Activated CD4-positive, alpha-beta T cell treated with anti-CD3 and anti-CD28 coated beads for 36 hours (primary cell): ENCODE measurements around the gene ADGRD1. TPM values are rescaled to one million over a fixed set of nuclear protein-coding genes. Genes with fewer than 3 reads are reported as not detected.
"Not testable (repeated sequence)": the region's sequence is repeated elsewhere in the genome, so short reads cannot be mapped to it uniquely, and the experiment has no call there.

ENCODE experiments used
- ATAC-seq: fragments of 200-7000 bp; cut with Tn5 transposase; one replicate; pipeline ENCODE4 v1.10.0; 2021; ENCODE audit warnings: mild to moderate bottlenecking, moderate library complexity
- CTCF ChIA-PET: fragments of 350-600 bp; sonication (Branson Sonifier 250); formaldehyde crosslinking; loops from one replicate; lab custom pipeline; 2021; ENCODE audit warnings: antibody characterized with exemption; lab: Charles Lee
- POLR2A ChIA-PET: fragments of 350-600 bp; sonication (Branson Sonifier 250); formaldehyde crosslinking; loops from one replicate; lab custom pipeline; 2021; ENCODE audit warnings: antibody characterized with exemption, inconsistent platforms; lab: Charles Lee
- DNase-seq: peaks from one replicate; pipeline ENCODE4 v3.0.0-alpha.2; 2020
- H3K27ac Mint-ChIP-seq: one replicate; pipeline ENCODE4 v1.8.0; 2021; ENCODE audit warnings: mixed read lengths
- H3K27me3 Mint-ChIP-seq: one replicate; pipeline ENCODE4 v1.8.0; 2021; ENCODE audit warnings: mixed read lengths
- H3K36me3 Mint-ChIP-seq: one replicate; pipeline ENCODE4 v1.8.0; 2021; ENCODE audit warnings: low read depth, mixed read lengths
- H3K4me1 Mint-ChIP-seq: one replicate; pipeline ENCODE4 v1.8.0; 2021; ENCODE audit warnings: mixed read lengths
- H3K4me3 Mint-ChIP-seq: one replicate; pipeline ENCODE4 v1.8.0; 2021; ENCODE audit warnings: mild to moderate bottlenecking, moderate library complexity, mixed read lengths
- H3K9me3 Mint-ChIP-seq: one replicate; pipeline ENCODE4 v1.8.0; 2021; ENCODE audit warnings: low read depth, mixed read lengths
- intact Hi-C, 2 experiments: fragments of 100-400 bp; cut with DNase I in 1 of 2; cut with micrococcal nuclease in 1 of 2; formaldehyde crosslinking; loops; one replicate each; pipeline versions ENCODE4 v1.14.2 to v1.15.1; 2022 to 2024; cut with DNase I, micrococcal nuclease
- total RNA-seq, 2 experiments: library from RNA; stranded (reverse); gene quantifications; one replicate each; pipeline ENCODE4 v1.2.3, GENCODE V29; 2021

ADGRD1 gene
- total RNA-seq, 2 experiments from 2014 or later = 1.8 to 2.3 TPM

- Mint-ChIP-seq H3K9me3 (no peaks in the 10 kb centered on the region), H3K36me3 (no peaks in the 10 kb centered on the region), H3K27ac (no peak overlapping the region), H3K27me3 (peaks cover 16% of the 10 kb centered on the region), H3K4me1 (no peaks in the 10 kb centered on the region), H3K4me3 (no peak overlapping the region)
- POLR2A ChIA-PET = no interaction called here
- ATAC-seq (no peak), DNase-seq (no peak)
- CTCF ChIA-PET = no interaction called here
- intact Hi-C loops = no loop called here
These were observed 36.3 kb downstream of the ADGRD1 start for GRCh38 chr12:130990034-130990433.

GRCh38 chr12:130992448-130992847, 38.7 kb downstream of the ADGRD1 start:
- Mint-ChIP-seq H3K36me3 (no peaks in the 10 kb centered on the region), H3K27ac (no peak overlapping the region), H3K9me3 (no peaks in the 10 kb centered on the region), H3K4me3 (no peak overlapping the region), H3K4me1 (no peaks in the 10 kb centered on the region), H3K27me3 (peaks cover 7% of the 10 kb centered on the region)
- ATAC-seq = no peak
- CTCF ChIA-PET = interaction anchor here (0.7 kb wide), 1 partner anchor 1775 kb away, joined by 4 read pairs; no protein-coding TSS in a partner anchor
- no peak for DNase-seq
- POLR2A ChIA-PET = no interaction called here
- intact Hi-C loops = no loop called here

- POLR2A ChIA-PET = no interaction called here
- no peaks in the 10 kb centered on the region for H3K4me1 Mint-ChIP-seq
- no peaks in the 10 kb centered on the region for H3K36me3 Mint-ChIP-seq
- DNase-seq = no peak
- CTCF ChIA-PET = interaction anchor here (0.7 to 1.2 kb wide), 2 partner anchors 11 to 1775 kb away, joined by 3 to 4 read pairs; no protein-coding TSS in a partner anchor
- peaks cover 7% of the 10 kb centered on the region for H3K27me3 Mint-ChIP-seq
- H3K9me3 Mint-ChIP-seq = no peaks in the 10 kb centered on the region
- no peak for ATAC-seq
- intact Hi-C loops = no loop called here
- no peak overlapping the region for H3K4me3 Mint-ChIP-seq
- H3K27ac Mint-ChIP-seq = no peak overlapping the region
These were observed 39.4 kb downstream of the ADGRD1 start for GRCh38 chr12:130992979-130993538.

- ATAC-seq (no peak), DNase-seq (no peak)
- peaks cover 7% of the 10 kb centered on the region for H3K27me3 Mint-ChIP-seq
- no peaks in the 10 kb centered on the region for H3K36me3 Mint-ChIP-seq
- POLR2A ChIA-PET = no interaction called here
- no peaks in the 10 kb centered on the region for H3K4me1 Mint-ChIP-seq
- intact Hi-C loops = no loop called here
- H3K4me3 Mint-ChIP-seq = no peak overlapping the region
- H3K27ac Mint-ChIP-seq = no peak overlapping the region
- no peaks in the 10 kb centered on the region for H3K9me3 Mint-ChIP-seq
- CTCF ChIA-PET = interaction anchor here (1.2 kb wide), 1 partner anchor 10 kb away, joined by 3 read pairs; no protein-coding TSS in a partner anchor
These were observed 40.3 kb downstream of the ADGRD1 start for GRCh38 chr12:130993759-130994670.

GRCh38 chr12:130994821-130995375, 41.2 kb downstream of the ADGRD1 start:
- no peak for DNase-seq
- no peaks in the 10 kb centered on the region for H3K36me3 Mint-ChIP-seq
- no peak for ATAC-seq
- ChIA-PET POLR2A (no interaction called here), CTCF (no interaction called here)
- H3K4me1 Mint-ChIP-seq = no peaks in the 10 kb centered on the region
- H3K27me3 Mint-ChIP-seq = peaks cover 5% of the 10 kb centered on the region
- H3K9me3 Mint-ChIP-seq = no peaks in the 10 kb centered on the region
- no peak overlapping the region for H3K27ac Mint-ChIP-seq
- intact Hi-C loops = no loop called here
- H3K4me3 Mint-ChIP-seq = no peak overlapping the region

- ATAC-seq, H3K27me3 Mint-ChIP-seq, H3K4me3 Mint-ChIP-seq, POLR2A ChIA-PET, CTCF ChIA-PET, H3K4me1 Mint-ChIP-seq, H3K9me3 Mint-ChIP-seq, H3K36me3 Mint-ChIP-seq, DNase-seq, H3K27ac Mint-ChIP-seq, intact Hi-C loops: not testable (repeated sequence)
These were observed 41.8 kb downstream of the ADGRD1 start for GRCh38 chr12:130995386-130995969.

- H3K4me1 Mint-ChIP-seq = no peaks in the 10 kb centered on the region
- ATAC-seq (no peak), DNase-seq (no peak)
- H3K27ac Mint-ChIP-seq = no peak overlapping the region
- intact Hi-C loops = no loop called here
- no peaks in the 10 kb centered on the region for H3K27me3 Mint-ChIP-seq
- no peaks in the 10 kb centered on the region for H3K36me3 Mint-ChIP-seq
- ChIA-PET POLR2A (no interaction called here), CTCF (no interaction called here)
- no peaks in the 10 kb centered on the region for H3K9me3 Mint-ChIP-seq
- H3K4me3 Mint-ChIP-seq = no peak overlapping the region
These were observed 44.4 kb downstream of the ADGRD1 start for GRCh38 chr12:130998136-130998535.

- no peak for ATAC-seq
- Mint-ChIP-seq H3K9me3 (no peaks in the 10 kb centered on the region), H3K27me3 (no peaks in the 10 kb centered on the region), H3K4me1 (peaks cover 2% of the 10 kb centered on the region), H3K4me3 (no peak overlapping the region), H3K27ac (no peak overlapping the region), H3K36me3 (no peaks in the 10 kb centered on the region)
- DNase-seq = no peak
- ChIA-PET POLR2A (no interaction called here), CTCF (no interaction called here)
- intact Hi-C loops = no loop called here
These were observed 46.3 kb downstream of the ADGRD1 start for GRCh38 chr12:131000000-131000486.

GRCh38 chr12:131001493-131001892, 47.8 kb downstream of the ADGRD1 start:
- POLR2A ChIA-PET = no interaction called here
- intact Hi-C loops = no loop called here
- peaks cover 2% of the 10 kb centered on the region for H3K4me1 Mint-ChIP-seq

GRCh38 chr12:131002216-131002631, 48.5 kb downstream of the ADGRD1 start:
- Mint-ChIP-seq H3K9me3 (no peaks in the 10 kb centered on the region), H3K27ac (no peak overlapping the region), H3K4me3 (no peak overlapping the region), H3K4me1 (peaks cover 2% of the 10 kb centered on the region), H3K36me3 (no peaks in the 10 kb centered on the region), H3K27me3 (no peaks in the 10 kb centered on the region)
- DNase-seq = no peak
- POLR2A ChIA-PET = no interaction called here
- CTCF ChIA-PET = interaction anchor here (0.6 kb wide), 1 partner anchor 156 kb away, joined by 3 read pairs; no protein-coding TSS in a partner anchor
- intact Hi-C loops = no loop called here
- no peak for ATAC-seq

More at GRCh38 chr12:131001493-131001892, 47.8 kb downstream of the ADGRD1 start:
- CTCF ChIA-PET = no interaction called here
- Mint-ChIP-seq H3K27ac (no peak overlapping the region), H3K4me3 (no peak overlapping the region), H3K36me3 (no peaks in the 10 kb centered on the region), H3K9me3 (no peaks in the 10 kb centered on the region), H3K27me3 (no peaks in the 10 kb centered on the region)
- ATAC-seq = no peak
- no peak for DNase-seq

- H3K36me3 Mint-ChIP-seq = no peaks in the 10 kb centered on the region
- CTCF ChIA-PET = interaction anchor here (1.4 kb wide), 1 partner anchor 9 kb away, joined by 3 read pairs; no protein-coding TSS in a partner anchor
These were observed 49.5 kb downstream of the ADGRD1 start for GRCh38 chr12:131003036-131003715.

More at GRCh38 chr12:131003036-131003715, 49.5 kb downstream of the ADGRD1 start:
- H3K4me1 Mint-ChIP-seq = peaks cover 2% of the 10 kb centered on the region
- no peaks in the 10 kb centered on the region for H3K27me3 Mint-ChIP-seq
- DNase-seq (no peak), ATAC-seq (no peak)
- no peaks in the 10 kb centered on the region for H3K9me3 Mint-ChIP-seq
- no peak overlapping the region for H3K4me3 Mint-ChIP-seq
- POLR2A ChIA-PET = no interaction called here
- no peak overlapping the region for H3K27ac Mint-ChIP-seq
- intact Hi-C loops = no loop called here
